HTERT RPE-1 (cell line): Measurements from ENCODE around the gene SLC10A7.

ENCODE experiments used
- in situ Hi-C: fragments of 300-500 bp; cut with MboI; formaldehyde crosslinking; loops from 4 replicates; pipeline ENCODE4 v1.14.3; 2020; ENCODE audit warnings: low sequenced_read_pairs

The SLC10A7 gene

GRCh38 chr4:146263793-146264192, 257.9 kb downstream of the SLC10A7 start:
- in situ Hi-C loops = no loop called here

GRCh38 chr4:146261041-146261440, 260.7 kb downstream of the SLC10A7 start:
- in situ Hi-C loops = no loop called here

GRCh38 chr4:146260521-146260920, 261.2 kb downstream of the SLC10A7 start:
- in situ Hi-C loops = no loop called here

GRCh38 chr4:146257511-146257910, 264.2 kb downstream of the SLC10A7 start:
- in situ Hi-C loops = no loop called here

GRCh38 chr4:146256328-146256727, 265.4 kb downstream of the SLC10A7 start:
- in situ Hi-C loops = no loop called here

- in situ Hi-C loops = no loop called here
These were observed 265.9 kb downstream of the SLC10A7 start for GRCh38 chr4:146255874-146256273.

GRCh38 chr4:146255463-146255862, 266.3 kb downstream of the SLC10A7 start:
- in situ Hi-C loops = no loop called here

- in situ Hi-C loops = no loop called here
These were observed 268.6 kb downstream of the SLC10A7 start for GRCh38 chr4:146252969-146253611.

- in situ Hi-C loops = no loop called here
These were observed 274.4 kb downstream of the SLC10A7 start for GRCh38 chr4:146247356-146247755.

- in situ Hi-C loops = no loop called here
These were observed 275.4 kb downstream of the SLC10A7 start for GRCh38 chr4:146246381-146246780.

- in situ Hi-C loops = no loop called here
These were observed 275.9 kb downstream of the SLC10A7 start for GRCh38 chr4:146245850-146246249.

- in situ Hi-C loops = no loop called here
These were observed 276.5 kb downstream of the SLC10A7 start for GRCh38 chr4:146245246-146245645.

GRCh38 chr4:146244496-146244895, 277.2 kb downstream of the SLC10A7 start:
- in situ Hi-C loops = no loop called here

- in situ Hi-C loops = no loop called here
These were observed 277.9 kb downstream of the SLC10A7 start for GRCh38 chr4:146243883-146244277.

GRCh38 chr4:146243141-146243882, 278.4 kb downstream of the SLC10A7 start:
- in situ Hi-C loops = no loop called here

- in situ Hi-C loops = no loop called here
These were observed 283.6 kb downstream of the SLC10A7 start for GRCh38 chr4:146238107-146238506.

GRCh38 chr4:146237092-146237491, 284.6 kb downstream of the SLC10A7 start:
- in situ Hi-C loops = no loop called here

GRCh38 chr4:146236216-146236615, 285.5 kb downstream of the SLC10A7 start:
- in situ Hi-C loops = no loop called here

- in situ Hi-C loops = no loop called here
These were observed 286.0 kb downstream of the SLC10A7 start for GRCh38 chr4:146235654-146236177.

- in situ Hi-C loops = no loop called here
These were observed 289.5 kb downstream of the SLC10A7 start for GRCh38 chr4:146232131-146232722.

GRCh38 chr4:146229406-146229805, 292.3 kb downstream of the SLC10A7 start:
- in situ Hi-C loops = no loop called here
